ENCODE measurements around the gene NOBOX. TPM values are rescaled to one million over a fixed set of nuclear protein-coding genes. Genes with fewer than 3 reads are reported as not detected.

The NOBOX gene
- total and polyA plus RNA-seq, 4 donors: not detected

GRCh38 chr7:144415858-144416257 is 12.4 kb upstream of the NOBOX start:
- no peak for DNase-seq (ENCODE audit: low spot score)
- Histone ChIP-seq H3K9ac (ENCODE audit: low read depth in 1 of 2, low read length in 2 of 2) (no peak overlapping the region), H3K4me1 (ENCODE audit: control insufficient read depth in 4 of 4, insufficient read depth in 4 of 4, low read length in 3 of 4) (no peaks in the 10 kb centered on the region), H3K27ac (ENCODE audit: low read depth in 1 of 2, low read length in 2 of 2) (no peak overlapping the region), H3K36me3 (ENCODE audit: control insufficient read depth in 4 of 4, insufficient read depth in 3 of 4, low read depth in 1 of 4, low read length in 3 of 4) (no peaks in the 10 kb centered on the region), H3K9me3 (ENCODE audit: control insufficient read depth in 4 of 4, low read length in 3 of 4) (no peaks in the 10 kb centered on the region), H3K27me3 (ENCODE audit: control insufficient read depth in 4 of 4, insufficient read depth in 4 of 4, low read length in 3 of 4) (no peaks in the 10 kb centered on the region), H3K4me3 (ENCODE audit: low read depth in 1 of 3, low read length in 3 of 3) (no peak overlapping the region)
- TF ChIP-seq MAX (IDR thresholded peaks at IDR 0.05) (no peak), HNF4A (conservative IDR thresholded peaks at IDR 0.05) (no peak), FOXA2 (IDR thresholded peaks at IDR 0.05) (no peak), SP1 (IDR thresholded peaks at IDR 0.05) (no peak), HNF4G (IDR thresholded peaks at IDR 0.05) (no peak), JUND (IDR thresholded peaks at IDR 0.05) (no peak), RXRA (IDR thresholded peaks at IDR 0.05) (no peak), TAF1 (conservative IDR thresholded peaks at IDR 0.05) (no peak), FOXA1 (IDR thresholded peaks at IDR 0.05) (no peak), RAD21 (IDR thresholded peaks at IDR 0.05) (no peak), YY1 (IDR thresholded peaks at IDR 0.05) (no peak), EGR1 (IDR thresholded peaks at IDR 0.05; ENCODE audit: low read depth in 2 of 2) (no peak), NR2F2 (IDR thresholded peaks at IDR 0.05) (no peak), CTCF (IDR thresholded peaks at IDR 0.05; ENCODE audit: low read depth, low read length, missing input control) (no peak), GABPA (IDR thresholded peaks at IDR 0.05 in 1 of 2, conservative IDR thresholded peaks at IDR 0.05 in 1 of 2) (no peak)
- TF ChIP-seq, protein P1, sequence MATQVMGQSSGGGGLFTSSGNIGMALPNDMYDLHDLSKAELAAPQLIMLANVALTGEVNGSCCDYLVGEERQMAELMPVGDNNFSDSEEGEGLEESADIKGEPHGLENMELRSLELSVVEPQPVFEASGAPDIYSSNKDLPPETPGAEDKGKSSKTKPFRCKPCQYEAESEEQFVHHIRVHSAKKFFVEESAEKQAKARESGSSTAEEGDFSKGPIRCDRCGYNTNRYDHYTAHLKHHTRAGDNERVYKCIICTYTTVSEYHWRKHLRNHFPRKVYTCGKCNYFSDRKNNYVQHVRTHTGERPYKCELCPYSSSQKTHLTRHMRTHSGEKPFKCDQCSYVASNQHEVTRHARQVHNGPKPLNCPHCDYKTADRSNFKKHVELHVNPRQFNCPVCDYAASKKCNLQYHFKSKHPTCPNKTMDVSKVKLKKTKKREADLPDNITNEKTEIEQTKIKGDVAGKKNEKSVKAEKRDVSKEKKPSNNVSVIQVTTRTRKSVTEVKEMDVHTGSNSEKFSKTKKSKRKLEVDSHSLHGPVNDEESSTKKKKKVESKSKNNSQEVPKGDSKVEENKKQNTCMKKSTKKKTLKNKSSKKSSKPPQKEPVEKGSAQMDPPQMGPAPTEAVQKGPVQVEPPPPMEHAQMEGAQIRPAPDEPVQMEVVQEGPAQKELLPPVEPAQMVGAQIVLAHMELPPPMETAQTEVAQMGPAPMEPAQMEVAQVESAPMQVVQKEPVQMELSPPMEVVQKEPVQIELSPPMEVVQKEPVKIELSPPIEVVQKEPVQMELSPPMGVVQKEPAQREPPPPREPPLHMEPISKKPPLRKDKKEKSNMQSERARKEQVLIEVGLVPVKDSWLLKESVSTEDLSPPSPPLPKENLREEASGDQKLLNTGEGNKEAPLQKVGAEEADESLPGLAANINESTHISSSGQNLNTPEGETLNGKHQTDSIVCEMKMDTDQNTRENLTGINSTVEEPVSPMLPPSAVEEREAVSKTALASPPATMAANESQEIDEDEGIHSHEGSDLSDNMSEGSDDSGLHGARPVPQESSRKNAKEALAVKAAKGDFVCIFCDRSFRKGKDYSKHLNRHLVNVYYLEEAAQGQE (IDR thresholded peaks at IDR 0.05): no peak
- TF ChIP-seq, protein P2, sequence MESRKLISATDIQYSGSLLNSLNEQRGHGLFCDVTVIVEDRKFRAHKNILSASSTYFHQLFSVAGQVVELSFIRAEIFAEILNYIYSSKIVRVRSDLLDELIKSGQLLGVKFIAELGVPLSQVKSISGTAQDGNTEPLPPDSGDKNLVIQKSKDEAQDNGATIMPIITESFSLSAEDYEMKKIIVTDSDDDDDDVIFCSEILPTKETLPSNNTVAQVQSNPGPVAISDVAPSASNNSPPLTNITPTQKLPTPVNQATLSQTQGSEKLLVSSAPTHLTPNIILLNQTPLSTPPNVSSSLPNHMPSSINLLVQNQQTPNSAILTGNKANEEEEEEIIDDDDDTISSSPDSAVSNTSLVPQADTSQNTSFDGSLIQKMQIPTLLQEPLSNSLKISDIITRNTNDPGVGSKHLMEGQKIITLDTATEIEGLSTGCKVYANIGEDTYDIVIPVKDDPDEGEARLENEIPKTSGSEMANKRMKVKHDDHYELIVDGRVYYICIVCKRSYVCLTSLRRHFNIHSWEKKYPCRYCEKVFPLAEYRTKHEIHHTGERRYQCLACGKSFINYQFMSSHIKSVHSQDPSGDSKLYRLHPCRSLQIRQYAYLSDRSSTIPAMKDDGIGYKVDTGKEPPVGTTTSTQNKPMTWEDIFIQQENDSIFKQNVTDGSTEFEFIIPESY (IDR thresholded peaks at IDR 0.05): no peak
- TF ChIP-seq, protein P3, sequence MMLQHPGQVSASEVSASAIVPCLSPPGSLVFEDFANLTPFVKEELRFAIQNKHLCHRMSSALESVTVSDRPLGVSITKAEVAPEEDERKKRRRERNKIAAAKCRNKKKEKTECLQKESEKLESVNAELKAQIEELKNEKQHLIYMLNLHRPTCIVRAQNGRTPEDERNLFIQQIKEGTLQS (IDR thresholded peaks at IDR 0.05): no peak
